Measurements from ENCODE around the gene NSD1.
"Not testable (repeated sequence)": the region's sequence is repeated elsewhere in the genome, so short reads cannot be mapped to it uniquely, and the experiment has no call there.

Gene NSD1

DNA sequence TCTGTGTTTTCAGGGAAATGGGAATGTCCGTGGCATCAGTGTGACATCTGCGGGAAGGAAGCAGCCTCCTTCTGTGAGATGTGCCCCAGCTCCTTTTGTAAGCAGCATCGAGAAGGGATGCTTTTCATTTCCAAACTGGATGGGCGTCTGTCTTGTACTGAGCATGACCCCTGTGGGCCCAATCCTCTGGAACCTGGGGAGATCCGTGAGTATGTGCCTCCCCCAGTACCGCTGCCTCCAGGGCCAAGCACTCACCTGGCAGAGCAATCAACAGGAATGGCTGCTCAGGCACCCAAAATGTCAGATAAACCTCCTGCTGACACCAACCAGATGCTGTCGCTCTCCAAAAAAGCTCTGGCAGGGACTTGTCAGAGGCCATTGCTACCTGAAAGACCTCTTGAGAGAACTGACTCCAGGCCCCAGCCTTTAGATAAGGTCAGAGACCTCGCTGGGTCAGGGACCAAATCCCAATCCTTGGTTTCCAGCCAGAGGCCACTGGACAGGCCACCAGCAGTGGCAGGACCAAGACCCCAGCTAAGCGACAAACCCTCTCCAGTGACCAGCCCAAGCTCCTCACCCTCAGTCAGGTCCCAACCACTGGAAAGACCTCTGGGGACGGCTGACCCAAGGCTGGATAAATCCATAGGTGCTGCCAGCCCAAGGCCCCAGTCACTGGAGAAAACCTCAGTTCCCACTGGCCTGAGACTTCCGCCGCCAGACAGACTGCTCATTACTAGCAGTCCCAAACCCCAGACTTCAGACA lies 160.4 kb downstream of the NSD1 start:
- no peak for DNase-seq

DNA sequence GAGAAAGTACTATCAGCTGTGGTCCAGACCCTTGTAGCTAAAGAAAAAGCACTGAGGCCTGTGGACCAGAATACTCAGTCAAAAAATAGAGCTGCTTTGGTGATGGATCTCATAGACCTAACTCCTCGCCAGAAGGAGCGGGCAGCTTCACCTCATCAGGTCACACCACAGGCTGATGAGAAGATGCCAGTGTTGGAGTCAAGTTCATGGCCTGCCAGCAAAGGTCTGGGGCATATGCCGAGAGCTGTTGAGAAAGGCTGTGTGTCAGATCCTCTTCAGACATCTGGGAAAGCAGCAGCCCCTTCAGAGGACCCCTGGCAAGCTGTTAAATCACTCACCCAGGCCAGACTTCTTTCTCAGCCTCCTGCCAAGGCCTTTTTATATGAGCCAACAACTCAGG lies 161.1 kb downstream of the NSD1 start:
- no peak for DNase-seq

- DNase-seq: no peak
These were observed 162.4 kb downstream of the NSD1 start for GRCh38 chr5:177295924-177296323.

DNA sequence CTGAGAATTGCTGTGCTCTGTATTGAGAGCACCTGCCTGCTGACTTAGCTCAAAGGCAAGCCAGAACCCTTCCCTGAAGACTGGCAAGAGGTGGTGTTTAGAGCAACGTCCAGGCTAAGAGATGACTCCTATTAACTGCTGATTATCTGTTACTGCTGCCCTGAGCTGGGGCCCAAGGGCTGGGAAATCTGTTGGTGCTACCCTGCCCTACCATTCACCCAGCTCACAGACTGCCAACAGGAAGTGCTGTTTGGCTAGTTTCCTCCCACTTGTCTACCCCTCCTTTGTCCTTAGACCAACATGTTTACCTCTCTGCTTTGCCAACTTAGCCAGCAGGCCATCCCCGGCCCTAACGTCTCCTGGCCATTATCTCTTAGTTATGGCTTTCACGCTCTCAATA lies 163.0 kb downstream of the NSD1 start:
- DNase-seq: no peak

- DNase-seq: no peak
These were observed 164.3 kb downstream of the NSD1 start for GRCh38 chr5:177297922-177298321.

- no peak for DNase-seq
These were observed 166.1 kb downstream of the NSD1 start for GRCh38 chr5:177299697-177300096.

- peak; percentile 44 for DNase-seq
These were observed 166.8 kb downstream of the NSD1 start for GRCh38 chr5:177300236-177300880.

- DNase-seq: no peak
These were observed 167.4 kb downstream of the NSD1 start for GRCh38 chr5:177300951-177301350.

GRCh38 chr5:177301503-177302165 lies 168.1 kb downstream of the NSD1 start:
- no peak for DNase-seq

GRCh38 chr5:177302354-177303110 lies 169.0 kb downstream of the NSD1 start:
- no peak for DNase-seq

DNA sequence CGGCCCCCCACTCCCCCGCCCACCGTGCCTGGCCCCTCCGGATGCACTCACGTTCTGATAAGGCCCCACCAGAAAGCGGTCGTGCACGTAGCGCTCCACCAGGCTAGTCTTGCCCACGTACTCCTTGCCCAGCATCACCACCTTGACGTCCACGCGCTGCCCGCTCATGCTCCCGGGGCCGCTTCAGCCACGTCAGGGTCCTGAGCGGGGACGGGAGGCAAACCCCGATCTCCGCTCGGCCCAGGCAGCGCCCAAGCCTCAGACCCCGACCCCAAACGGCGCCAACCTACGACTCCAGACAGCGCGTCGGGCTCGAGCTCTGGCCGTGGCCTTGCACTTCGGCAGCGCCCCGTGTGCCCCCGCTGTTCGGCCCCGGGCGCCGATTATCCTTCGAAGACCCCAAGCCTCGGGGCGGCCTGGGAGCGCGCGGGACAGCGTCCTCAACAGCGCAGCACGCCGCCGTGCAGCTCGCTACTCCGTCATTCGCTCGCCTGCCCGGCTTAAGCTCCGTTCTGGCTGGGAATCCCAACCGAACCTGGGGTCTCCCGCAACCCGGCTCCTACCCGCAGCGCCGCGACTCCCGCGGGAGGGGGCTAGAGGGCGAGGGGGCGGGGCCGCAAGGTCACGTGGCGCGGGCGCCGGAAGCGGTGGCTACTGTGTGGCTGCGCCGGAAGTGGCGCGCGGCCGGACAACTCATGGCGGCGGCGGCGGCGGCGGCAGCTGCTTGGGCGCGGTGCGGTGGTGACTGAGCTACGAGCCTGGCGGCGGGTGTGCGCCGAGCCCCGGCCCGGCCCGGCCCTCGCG lies 169.8 kb downstream of the NSD1 start, which contains the start of the genes PRELID1 and RAB24:
TSS of gene PRELID1 (plus strand) at position 679 of the 804 bp plus-strand sequence. CDS start 187 bp downstream, outside the sequence.
TSS of gene RAB24 (minus strand) at position 599 of the 804 bp plus-strand sequence. CDS start at position 168, 431 bp downstream.
- peak; percentile 91 for DNase-seq

DNA sequence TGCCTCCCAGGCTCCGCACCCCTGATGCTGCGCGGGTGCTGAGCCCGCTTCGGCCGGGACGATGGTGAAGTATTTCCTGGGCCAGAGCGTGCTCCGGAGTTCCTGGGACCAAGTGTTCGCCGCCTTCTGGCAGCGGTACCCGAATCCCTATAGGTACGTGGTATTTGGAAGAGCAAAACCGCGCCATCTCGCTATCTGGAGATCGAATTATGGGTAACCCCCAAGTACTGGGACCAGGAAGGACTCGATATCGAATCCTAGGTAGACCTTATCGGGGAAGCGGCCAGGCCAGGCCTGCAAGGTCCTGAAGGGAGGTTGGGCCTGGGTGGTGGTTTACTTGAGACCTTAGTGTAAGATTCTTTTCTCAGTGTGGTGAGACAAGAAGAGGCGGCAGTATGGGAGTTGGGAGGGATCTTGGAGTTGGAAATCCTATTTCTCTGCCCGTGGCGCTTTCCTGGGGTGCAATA lies 170.4 kb downstream of the NSD1 start:
- no peak for DNase-seq

DNA sequence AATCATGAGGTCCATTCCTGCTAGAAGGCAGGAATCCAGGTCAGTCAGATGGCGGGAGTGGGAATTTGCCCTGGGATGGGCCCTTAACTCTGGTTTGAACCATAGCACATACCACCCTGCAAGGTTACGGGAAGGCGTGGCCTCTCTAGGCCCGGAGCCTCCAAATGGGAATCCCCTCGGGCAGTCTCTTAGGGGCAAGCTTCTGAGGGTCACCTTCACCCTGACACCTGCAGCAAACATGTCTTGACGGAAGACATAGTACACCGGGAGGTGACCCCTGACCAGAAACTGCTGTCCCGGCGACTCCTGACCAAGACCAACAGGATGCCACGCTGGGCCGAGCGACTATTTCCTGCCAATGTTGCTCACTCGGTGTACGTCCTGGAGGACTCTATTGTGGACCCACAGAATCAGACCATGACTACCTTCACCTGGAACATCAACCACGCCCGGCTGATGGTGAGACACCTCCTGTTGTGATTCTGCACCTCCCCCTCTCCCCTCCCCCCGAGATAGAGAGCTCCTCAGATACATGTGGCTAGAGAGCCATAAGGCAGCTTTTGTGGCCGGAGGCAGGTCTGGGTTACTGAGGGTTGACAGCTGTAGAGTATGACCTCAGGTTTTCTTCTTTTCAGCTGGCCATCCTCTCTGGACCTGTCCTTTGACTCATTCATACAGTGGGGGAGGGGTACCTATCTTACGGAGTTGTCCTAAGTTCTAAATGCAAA lies 171.0 kb downstream of the NSD1 start:
- DNase-seq: no peak

- not testable (repeated sequence) for DNase-seq
These were observed 172.6 kb downstream of the NSD1 start for GRCh38 chr5:177306103-177306640.

GRCh38 chr5:177306674-177307543 lies 173.3 kb downstream of the NSD1 start:
- no peak for DNase-seq

- no peak for DNase-seq
These were observed 174.2 kb downstream of the NSD1 start for GRCh38 chr5:177307544-177308363.

DNA sequence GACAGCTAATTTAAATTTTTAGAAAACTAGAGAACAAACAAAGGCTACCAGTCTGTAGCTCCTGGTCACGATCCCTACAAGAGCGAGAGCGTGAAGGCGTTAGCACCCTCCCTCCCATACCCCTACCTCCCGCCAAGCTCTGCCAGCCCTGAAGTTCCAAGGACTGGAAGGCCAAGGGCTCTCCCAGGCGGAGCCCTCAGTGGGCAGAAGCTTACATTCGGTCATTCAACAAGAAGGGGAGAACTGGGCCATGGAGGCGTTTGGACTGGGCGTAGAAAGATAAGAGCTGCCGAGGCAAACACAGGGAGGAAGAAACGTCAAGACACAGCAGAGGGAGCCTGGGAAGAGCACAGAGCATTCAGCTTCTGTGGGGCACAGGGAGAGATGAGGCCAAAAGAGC lies 175.2 kb downstream of the NSD1 start:
- no peak for DNase-seq

- peak; percentile 78 for DNase-seq
These were observed 176.0 kb downstream of the NSD1 start for GRCh38 chr5:177309351-177310191.

Data from stimulated activated CD4-positive, alpha-beta T cell treated with anti-CD3 and anti-CD28 coated beads, Interleukin-4, amount 100 ng/mL, for 24 hours (primary cell).